Liver (tissue), 3 donors: ENCODE measurements around the gene BEGAIN.

ENCODE experiments used
- EGR1 ChIP-seq, 2 donors: IDR thresholded peaks; 2 replicates each; pipeline ENCODE4 v1.6.1; 2016 to 2018; ENCODE audit warnings: antibody characterized with exemption in 2 of 2, low read depth in 2 of 2
- FOXA1 ChIP-seq: IDR thresholded peaks from 2 replicates; pipeline ENCODE4 v1.6.1; 2016; ENCODE audit warnings: antibody characterized with exemption
- GABPA ChIP-seq, 2 donors: IDR thresholded peaks in 1 of 2; conservative IDR thresholded peaks in 1 of 2; 2 replicates each; pipeline ENCODE4 v1.6.1; 2016; ENCODE audit warnings: antibody characterized with exemption in 2 of 2, mild to moderate bottlenecking in 1 of 2, moderate library complexity in 1 of 2
- TAF1 ChIP-seq: conservative IDR thresholded peaks from 2 replicates; pipeline ENCODE4 v1.6.1; 2016; ENCODE audit warnings: antibody characterized with exemption, mild to moderate bottlenecking
- YY1 ChIP-seq: IDR thresholded peaks from 2 replicates; pipeline ENCODE4 v1.6.1; 2016; ENCODE audit warnings: antibody characterized with exemption, mild to moderate bottlenecking
- TF ChIP-seq, protein P1 (sequence below): IDR thresholded peaks from 2 replicates; pipeline ENCODE4 v1.6.1; 2016; ENCODE audit warnings: antibody characterized with exemption
- TF ChIP-seq, protein P2 (sequence below): fragments of 150-350 bp; IDR thresholded peaks from 2 replicates; pipeline ENCODE4 v1.5.1; 2017; ENCODE audit warnings: improper control_type of control experiment, low read depth, low read length; ENCODE audit not compliant: missing input control
- donor health status: healthy.
- donor health status: healthy.

DNA sequence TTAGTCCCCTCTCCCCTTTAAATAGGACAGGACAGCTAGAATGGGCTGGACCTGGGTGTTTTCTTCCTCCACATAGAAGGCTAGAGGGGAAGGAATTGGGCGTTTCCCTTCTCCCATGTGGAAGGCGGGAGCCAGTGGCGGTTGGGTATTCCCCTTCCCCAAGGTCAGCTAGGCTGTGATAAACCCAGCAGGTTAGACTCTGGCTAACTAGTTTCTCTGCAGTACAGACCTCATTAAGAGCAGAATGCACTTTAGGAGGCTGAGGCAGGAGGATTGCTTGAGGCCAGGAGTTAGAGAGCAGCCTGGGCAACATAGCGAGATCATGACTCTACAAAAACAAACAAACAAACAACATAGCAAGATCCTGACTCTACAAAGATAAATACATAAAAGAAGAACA, 92.6 kb downstream of the BEGAIN start:
- TF ChIP-seq, protein P1, sequence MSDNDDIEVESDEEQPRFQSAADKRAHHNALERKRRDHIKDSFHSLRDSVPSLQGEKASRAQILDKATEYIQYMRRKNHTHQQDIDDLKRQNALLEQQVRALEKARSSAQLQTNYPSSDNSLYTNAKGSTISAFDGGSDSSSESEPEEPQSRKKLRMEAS, result no peak
- TF ChIP-seq TAF1 (no peak), EGR1 (IDR thresholded peaks at IDR 0.05; ENCODE audit: low read depth in 2 of 2) (no peak), YY1 (no peak), GABPA (IDR thresholded peaks at IDR 0.05 in 1 of 2, conservative IDR thresholded peaks at IDR 0.05 in 1 of 2) (no peak), FOXA1 (no peak)
- TF ChIP-seq, protein P2, sequence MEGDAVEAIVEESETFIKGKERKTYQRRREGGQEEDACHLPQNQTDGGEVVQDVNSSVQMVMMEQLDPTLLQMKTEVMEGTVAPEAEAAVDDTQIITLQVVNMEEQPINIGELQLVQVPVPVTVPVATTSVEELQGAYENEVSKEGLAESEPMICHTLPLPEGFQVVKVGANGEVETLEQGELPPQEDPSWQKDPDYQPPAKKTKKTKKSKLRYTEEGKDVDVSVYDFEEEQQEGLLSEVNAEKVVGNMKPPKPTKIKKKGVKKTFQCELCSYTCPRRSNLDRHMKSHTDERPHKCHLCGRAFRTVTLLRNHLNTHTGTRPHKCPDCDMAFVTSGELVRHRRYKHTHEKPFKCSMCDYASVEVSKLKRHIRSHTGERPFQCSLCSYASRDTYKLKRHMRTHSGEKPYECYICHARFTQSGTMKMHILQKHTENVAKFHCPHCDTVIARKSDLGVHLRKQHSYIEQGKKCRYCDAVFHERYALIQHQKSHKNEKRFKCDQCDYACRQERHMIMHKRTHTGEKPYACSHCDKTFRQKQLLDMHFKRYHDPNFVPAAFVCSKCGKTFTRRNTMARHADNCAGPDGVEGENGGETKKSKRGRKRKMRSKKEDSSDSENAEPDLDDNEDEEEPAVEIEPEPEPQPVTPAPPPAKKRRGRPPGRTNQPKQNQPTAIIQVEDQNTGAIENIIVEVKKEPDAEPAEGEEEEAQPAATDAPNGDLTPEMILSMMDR, result no peak
